Measurements from ENCODE around the gene CCDC34. TPM values are rescaled to one million over a fixed set of nuclear protein-coding genes. Genes with fewer than 3 reads are reported as not detected.

CCDC34 gene
- total RNA-seq, 1 experiment from 2014 or later: 18.7 TPM

DNA sequence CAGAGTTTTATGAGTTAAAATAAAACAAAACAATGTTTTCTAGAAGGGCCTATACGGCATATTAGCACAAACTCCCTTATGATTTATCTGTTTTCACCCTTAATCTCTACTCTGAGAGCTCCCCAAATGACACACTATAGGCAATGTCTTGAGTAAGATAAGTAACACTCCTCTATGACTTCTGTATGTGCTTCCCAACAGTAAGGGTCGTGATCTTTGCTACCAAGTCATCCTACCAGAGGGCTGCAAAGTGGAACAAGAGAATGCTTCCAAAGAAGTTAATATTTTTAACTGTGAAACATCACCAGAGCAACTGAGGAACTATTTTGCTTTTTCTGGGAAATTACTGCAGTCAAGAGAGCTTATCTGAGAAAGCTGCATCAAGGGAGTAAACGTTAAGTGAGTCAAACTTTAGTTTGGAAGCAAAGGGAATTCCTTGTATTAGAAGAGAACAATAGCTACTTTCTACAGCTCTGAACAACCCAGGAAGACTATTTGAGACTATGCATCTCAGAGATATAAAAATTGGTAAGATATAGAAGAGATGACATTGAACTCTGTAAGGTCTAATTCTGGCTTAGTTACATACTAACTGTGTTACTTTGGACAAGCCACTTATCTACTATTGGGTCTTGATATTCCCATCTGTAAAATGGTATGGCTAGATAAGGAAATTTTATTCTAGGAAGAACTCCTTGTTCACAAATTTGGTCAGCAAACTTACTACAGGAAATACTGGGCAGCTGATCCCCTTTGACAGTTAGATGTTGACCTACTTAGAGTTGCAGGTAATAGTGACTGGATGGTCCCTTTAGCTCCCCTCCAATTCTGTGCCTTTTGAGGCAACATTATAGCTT, 43.7 kb upstream of the CCDC34 start:
- no peaks in the 10 kb centered on the region for H3K79me2 ChIP-seq (ENCODE audit: insufficient read depth, low read length)
- no TSS peak for BruUV-seq (replicated peaks)
- ChIA-PET CTCF (no interaction called here), POLR2A (no interaction called here), RAD21 (ENCODE audit: low non-redundant PET in 1 of 2, low total read pairs in 2 of 2, uncharacterized antibody in 2 of 2, unreplicated experiment in 2 of 2) (no interaction called here)
- H3K4me2 ChIP-seq (ENCODE audit: low read length): no peak overlapping the region
- no peaks in the 10 kb centered on the region for H4K20me1 ChIP-seq (ENCODE audit: insufficient read depth)
- H3K36me3 ChIP-seq (ENCODE audit: control insufficient read depth in 1 of 2, insufficient read depth in 2 of 2, low read length in 2 of 2): no peaks in the 10 kb centered on the region
- no peak overlapping the region for H2AFZ ChIP-seq (ENCODE audit: low read depth, low read length, poor library complexity, severe bottlenecking)
- H3K9me3 ChIP-seq (ENCODE audit: control insufficient read depth in 1 of 2, insufficient read depth in 1 of 2, low read depth in 1 of 2, low read length in 2 of 2): no peaks in the 10 kb centered on the region
- no peaks in the 10 kb centered on the region for H3K4me1 ChIP-seq (ENCODE audit: control insufficient read depth in 1 of 2, insufficient read depth in 2 of 2, low read length in 2 of 2)
- no peaks in the 10 kb centered on the region for H3K9me2 ChIP-seq (ENCODE audit: insufficient read depth)
- TF ChIP-seq RAD21 (IDR thresholded peaks at IDR 0.05; ENCODE audit: low read depth) (no peak), SRF (IDR thresholded peaks at IDR 0.05; ENCODE audit: low read depth) (no peak), EGR1 (IDR thresholded peaks at IDR 0.05; ENCODE audit: low read depth) (no peak), CBX3 (IDR thresholded peaks at IDR 0.05; ENCODE audit: low read depth) (no peak), ZNF274 (IDR thresholded peaks at IDR 0.05; ENCODE audit: low read depth, low read length) (no peak)
- H3K4me3 ChIP-seq (replicated peaks in 1 of 2; ENCODE audit: low read depth in 1 of 2, low read length in 2 of 2): no peak overlapping the region
- H3K27me3 ChIP-seq (ENCODE audit: insufficient read depth, low read length): no peaks in the 10 kb centered on the region
- no peak overlapping the region for H3K27ac ChIP-seq (ENCODE audit: low read depth, low read length)
- no peak overlapping the region for H3K9ac ChIP-seq (ENCODE audit: low read length)
- DNase-seq (ENCODE audit: low read depth, low spot score) (no peak), ATAC-seq (no peak)
- intact Hi-C loops (cut with micrococcal nuclease): no loop called here

DNA sequence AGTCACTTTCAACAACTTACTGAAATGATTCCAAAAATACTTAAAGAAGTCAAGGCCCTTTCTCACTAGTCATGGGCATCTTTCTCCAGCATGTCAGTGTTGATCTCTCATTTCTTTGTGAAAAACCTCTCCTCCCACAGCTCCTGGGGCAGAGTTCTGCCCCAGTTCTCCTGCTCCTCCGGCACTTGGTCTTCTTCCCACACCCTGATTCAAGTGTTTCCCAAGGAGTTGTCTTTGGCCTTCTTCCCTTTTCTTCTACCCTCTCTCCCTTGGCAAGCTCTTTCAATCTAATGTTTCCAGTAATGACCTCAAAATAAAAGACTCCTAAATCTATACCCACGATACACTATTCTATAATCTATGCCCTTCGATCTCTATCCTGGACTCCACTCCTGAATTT, 42.1 kb upstream of the CCDC34 start:
- Histone ChIP-seq H3K36me3 (ENCODE audit: control insufficient read depth in 1 of 2, insufficient read depth in 2 of 2, low read length in 2 of 2) (no peaks in the 10 kb centered on the region), H3K4me1 (ENCODE audit: control insufficient read depth in 1 of 2, insufficient read depth in 2 of 2, low read length in 2 of 2) (no peaks in the 10 kb centered on the region), H3K9me3 (ENCODE audit: control insufficient read depth in 1 of 2, insufficient read depth in 1 of 2, low read depth in 1 of 2, low read length in 2 of 2) (no peaks in the 10 kb centered on the region), H3K79me2 (ENCODE audit: insufficient read depth, low read length) (no peaks in the 10 kb centered on the region), H3K4me2 (ENCODE audit: low read length) (no peak overlapping the region), H3K27me3 (ENCODE audit: insufficient read depth, low read length) (no peaks in the 10 kb centered on the region), H4K20me1 (ENCODE audit: insufficient read depth) (no peaks in the 10 kb centered on the region), H2AFZ (ENCODE audit: low read depth, low read length, poor library complexity, severe bottlenecking) (no peak overlapping the region), H3K4me3 (replicated peaks in 1 of 2; ENCODE audit: low read depth in 1 of 2, low read length in 2 of 2) (no peak overlapping the region), H3K27ac (ENCODE audit: low read depth, low read length) (no peak overlapping the region), H3K9me2 (ENCODE audit: insufficient read depth) (no peaks in the 10 kb centered on the region), H3K9ac (ENCODE audit: low read length) (no peak overlapping the region)
- DNase-seq (ENCODE audit: low read depth, low spot score): no peak
- TF ChIP-seq EGR1 (IDR thresholded peaks at IDR 0.05; ENCODE audit: low read depth): no peak
- TF ChIP-seq, protein P1, sequence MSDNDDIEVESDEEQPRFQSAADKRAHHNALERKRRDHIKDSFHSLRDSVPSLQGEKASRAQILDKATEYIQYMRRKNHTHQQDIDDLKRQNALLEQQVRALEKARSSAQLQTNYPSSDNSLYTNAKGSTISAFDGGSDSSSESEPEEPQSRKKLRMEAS (IDR thresholded peaks at IDR 0.05): no peak
- TF ChIP-seq, protein P2, sequence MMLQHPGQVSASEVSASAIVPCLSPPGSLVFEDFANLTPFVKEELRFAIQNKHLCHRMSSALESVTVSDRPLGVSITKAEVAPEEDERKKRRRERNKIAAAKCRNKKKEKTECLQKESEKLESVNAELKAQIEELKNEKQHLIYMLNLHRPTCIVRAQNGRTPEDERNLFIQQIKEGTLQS (IDR thresholded peaks at IDR 0.05): no peak
- no peak for TF ChIP-seq POLR2A (IDR thresholded peaks at IDR 0.05; ENCODE audit: borderline replicate concordance, extremely low read depth, insufficient read depth, insufficient read length)
- no peak for TF ChIP-seq POLR2AphosphoS5 (IDR thresholded peaks at IDR 0.05; ENCODE audit: low read depth, low read length)
- TF ChIP-seq, protein P3, sequence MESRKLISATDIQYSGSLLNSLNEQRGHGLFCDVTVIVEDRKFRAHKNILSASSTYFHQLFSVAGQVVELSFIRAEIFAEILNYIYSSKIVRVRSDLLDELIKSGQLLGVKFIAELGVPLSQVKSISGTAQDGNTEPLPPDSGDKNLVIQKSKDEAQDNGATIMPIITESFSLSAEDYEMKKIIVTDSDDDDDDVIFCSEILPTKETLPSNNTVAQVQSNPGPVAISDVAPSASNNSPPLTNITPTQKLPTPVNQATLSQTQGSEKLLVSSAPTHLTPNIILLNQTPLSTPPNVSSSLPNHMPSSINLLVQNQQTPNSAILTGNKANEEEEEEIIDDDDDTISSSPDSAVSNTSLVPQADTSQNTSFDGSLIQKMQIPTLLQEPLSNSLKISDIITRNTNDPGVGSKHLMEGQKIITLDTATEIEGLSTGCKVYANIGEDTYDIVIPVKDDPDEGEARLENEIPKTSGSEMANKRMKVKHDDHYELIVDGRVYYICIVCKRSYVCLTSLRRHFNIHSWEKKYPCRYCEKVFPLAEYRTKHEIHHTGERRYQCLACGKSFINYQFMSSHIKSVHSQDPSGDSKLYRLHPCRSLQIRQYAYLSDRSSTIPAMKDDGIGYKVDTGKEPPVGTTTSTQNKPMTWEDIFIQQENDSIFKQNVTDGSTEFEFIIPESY (IDR thresholded peaks at IDR 0.05; ENCODE audit: extremely low read depth, insufficient replicate concordance, low read length): no peak
- no peak for TF ChIP-seq EZH2phosphoT487 (IDR thresholded peaks at IDR 0.05; ENCODE audit: borderline replicate concordance)
- TF ChIP-seq CEBPB (IDR thresholded peaks at IDR 0.05; ENCODE audit: low read depth): no peak
- TF ChIP-seq ZNF274 (IDR thresholded peaks at IDR 0.05; ENCODE audit: low read depth, low read length): no peak
- TF ChIP-seq SRF (IDR thresholded peaks at IDR 0.05; ENCODE audit: low read depth): no peak
- TF ChIP-seq SP1 (IDR thresholded peaks at IDR 0.05; ENCODE audit: low read depth): no peak
- TF ChIP-seq JUND (IDR thresholded peaks at IDR 0.05): no peak
- no peak for TF ChIP-seq YY1 (IDR thresholded peaks at IDR 0.05; ENCODE audit: extremely low read depth, insufficient replicate concordance, low read depth, low read length)
- TF ChIP-seq CBX3 (IDR thresholded peaks at IDR 0.05; ENCODE audit: low read depth): no peak
- TF ChIP-seq ELF1 (IDR thresholded peaks at IDR 0.05; ENCODE audit: borderline replicate concordance, low read depth): no peak
- TF ChIP-seq SIN3A (IDR thresholded peaks at IDR 0.05; ENCODE audit: low read depth): no peak
- ChIA-PET RAD21 (ENCODE audit: low non-redundant PET in 1 of 2, low total read pairs in 2 of 2, uncharacterized antibody in 2 of 2, unreplicated experiment in 2 of 2) (no interaction called here), POLR2A (no interaction called here), CTCF (no interaction called here)
- BruUV-seq (replicated peaks): no TSS peak
- intact Hi-C loops (cut with micrococcal nuclease): no loop called here
- no peak for ATAC-seq

Data from HCT116 (cell line).